Subcutaneous adipose tissue (tissue), 4 donors: Measurements from ENCODE around the gene SLC52A1. TPM values are rescaled to one million over a fixed set of nuclear protein-coding genes. Genes with fewer than 3 reads are reported as not detected.

Source experiments
- total RNA-seq, 4 donors: library from RNA; depleted of rRNA; stranded (reverse); fragments of >200 nt; gene quantifications; one replicate each; pipeline ENCODE4 v1.1.0, GENCODE V29; 2016
- TF ChIP-seq, protein P1 (sequence below): fragments of 450-650 bp; IDR thresholded peaks from one replicate; pipeline ENCODE4 v1.5.1; 2016; ENCODE audit warnings: low read depth, mild to moderate bottlenecking, control low read depth, antibody characterized with exemption, moderate library complexity

The SLC52A1 gene
- total RNA-seq, 4 donors from 2014 or later, result not detected

GRCh38 chr17:5055543-5055942 is 20.3 kb upstream of the SLC52A1 start:
- TF ChIP-seq, protein P1, sequence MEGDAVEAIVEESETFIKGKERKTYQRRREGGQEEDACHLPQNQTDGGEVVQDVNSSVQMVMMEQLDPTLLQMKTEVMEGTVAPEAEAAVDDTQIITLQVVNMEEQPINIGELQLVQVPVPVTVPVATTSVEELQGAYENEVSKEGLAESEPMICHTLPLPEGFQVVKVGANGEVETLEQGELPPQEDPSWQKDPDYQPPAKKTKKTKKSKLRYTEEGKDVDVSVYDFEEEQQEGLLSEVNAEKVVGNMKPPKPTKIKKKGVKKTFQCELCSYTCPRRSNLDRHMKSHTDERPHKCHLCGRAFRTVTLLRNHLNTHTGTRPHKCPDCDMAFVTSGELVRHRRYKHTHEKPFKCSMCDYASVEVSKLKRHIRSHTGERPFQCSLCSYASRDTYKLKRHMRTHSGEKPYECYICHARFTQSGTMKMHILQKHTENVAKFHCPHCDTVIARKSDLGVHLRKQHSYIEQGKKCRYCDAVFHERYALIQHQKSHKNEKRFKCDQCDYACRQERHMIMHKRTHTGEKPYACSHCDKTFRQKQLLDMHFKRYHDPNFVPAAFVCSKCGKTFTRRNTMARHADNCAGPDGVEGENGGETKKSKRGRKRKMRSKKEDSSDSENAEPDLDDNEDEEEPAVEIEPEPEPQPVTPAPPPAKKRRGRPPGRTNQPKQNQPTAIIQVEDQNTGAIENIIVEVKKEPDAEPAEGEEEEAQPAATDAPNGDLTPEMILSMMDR, result no peak

GRCh38 chr17:5050278-5050677 is 15.1 kb upstream of the SLC52A1 start:
- TF ChIP-seq, protein P1, result no peak

- TF ChIP-seq, protein P1, result no peak
Observed at GRCh38 chr17:5049314-5049841, 14.2 kb upstream of the SLC52A1 start.

DNA sequence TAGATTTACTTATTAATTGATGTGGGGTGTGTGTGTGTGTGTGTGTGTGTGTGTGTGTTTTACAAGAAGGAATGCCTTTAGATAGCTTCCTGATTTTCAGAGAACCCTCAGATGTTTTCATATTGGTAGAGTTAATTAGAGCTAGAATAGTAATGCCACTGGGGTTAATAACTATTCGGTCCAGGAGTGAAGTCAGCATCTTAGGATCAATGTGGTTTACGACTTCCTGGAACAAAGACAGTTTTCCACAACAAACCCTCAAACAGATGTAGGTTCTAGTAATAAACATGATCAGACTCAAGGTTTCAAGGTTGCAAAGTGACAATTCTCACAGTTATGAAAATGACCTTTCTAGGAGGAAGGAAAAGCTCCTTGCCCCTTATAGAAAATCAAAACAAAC is 12.2 kb upstream of the SLC52A1 start:
- TF ChIP-seq, protein P1, result no peak

DNA sequence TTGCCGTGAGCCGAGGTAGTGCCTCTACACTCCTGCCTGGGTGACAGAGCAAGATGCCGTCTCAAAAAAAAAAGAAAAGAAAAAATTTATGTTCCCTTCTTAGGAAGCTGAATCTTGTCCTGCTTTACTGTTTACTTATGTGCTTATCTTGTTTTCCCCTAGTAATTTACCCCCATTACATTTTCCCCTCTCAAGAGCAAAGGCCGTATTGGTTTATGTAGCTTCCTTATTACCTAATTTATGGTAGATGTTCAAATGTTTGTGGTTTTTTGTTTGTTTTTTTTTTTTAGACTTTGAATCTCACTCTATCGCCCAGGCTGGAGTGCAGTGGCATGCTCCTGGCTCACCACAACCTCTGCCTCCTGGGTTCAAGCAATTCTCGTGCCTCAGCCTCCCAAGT is 10.3 kb upstream of the SLC52A1 start:
- TF ChIP-seq, protein P1, result no peak

GRCh38 chr17:5044630-5045029 is 9.4 kb upstream of the SLC52A1 start:
- TF ChIP-seq, protein P1, result no peak

DNA sequence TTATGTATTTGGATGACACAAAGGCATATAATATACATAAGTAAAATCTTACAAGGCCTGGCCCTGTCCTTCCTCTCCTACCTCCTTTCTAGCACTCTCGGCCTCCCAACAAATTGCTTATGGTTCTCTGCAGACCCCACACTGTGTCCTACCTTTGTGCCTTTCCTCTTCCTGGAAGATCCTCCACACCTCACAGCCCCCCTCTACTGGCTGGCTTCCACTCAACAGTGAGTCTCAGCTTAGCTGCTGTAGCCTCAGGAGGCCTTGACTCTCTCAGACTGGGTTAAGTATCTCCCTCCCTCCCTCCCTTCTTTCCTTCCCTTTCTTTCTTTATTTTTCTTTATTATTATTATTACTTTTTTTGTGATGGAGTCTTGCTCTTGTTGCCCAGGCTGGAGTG is 8.3 kb upstream of the SLC52A1 start:
- TF ChIP-seq, protein P1, result no peak
